Cardiac fibroblast (primary cell): ENCODE measurements around the gene TMPRSS11D.

Experiments
- DNase-seq, 2 donors: peaks; one replicate each; pipeline versions ENCODE4 v3.0.0 to v3.0.0-alpha.2; 2010; ENCODE audit warnings: low read depth in 2 of 2
- H3K4me3 ChIP-seq, 2 donors: replicated peaks in 1 of 2; 1 replicate in 1 of 2; 2 replicates in 1 of 2; pipeline ENCODE4 v1.5.1; 2011; ENCODE audit warnings: low read depth in 2 of 2, low read length in 2 of 2, mild to moderate bottlenecking in 2 of 2, moderate library complexity in 1 of 2
- CTCF ChIP-seq: IDR thresholded peaks from one replicate; pipeline ENCODE4 v1.5.1; 2011; ENCODE audit warnings: low read depth, mild to moderate bottlenecking, low read length, inconsistent platforms

Gene TMPRSS11D

GRCh38 chr4:67853336-67853735 lies 30.5 kb downstream of the TMPRSS11D start:
- no peak for TF ChIP-seq CTCF
- DNase-seq: no peak
- H3K4me3 ChIP-seq: no peak overlapping the region

GRCh38 chr4:67820903-67821302 lies 62.9 kb downstream of the TMPRSS11D start:
- no peak for TF ChIP-seq CTCF
- DNase-seq: no peak
- no peak overlapping the region for H3K4me3 ChIP-seq

- TF ChIP-seq CTCF: no peak
- H3K4me3 ChIP-seq: no peak overlapping the region
- DNase-seq: no peak
Measured at GRCh38 chr4:67810011-67810410, 73.8 kb downstream of the TMPRSS11D start.

- TF ChIP-seq CTCF: no peak
- no peak overlapping the region for H3K4me3 ChIP-seq
- no peak for DNase-seq
Measured at GRCh38 chr4:67809502-67809901, 74.3 kb downstream of the TMPRSS11D start.

GRCh38 chr4:67796810-67797209 lies 87.0 kb downstream of the TMPRSS11D start:
- TF ChIP-seq CTCF: no peak
- no peak for DNase-seq
- H3K4me3 ChIP-seq: no peak overlapping the region

- no peak for DNase-seq
- H3K4me3 ChIP-seq: no peak overlapping the region
- no peak for TF ChIP-seq CTCF
Measured at GRCh38 chr4:67790721-67791120, 93.1 kb downstream of the TMPRSS11D start.

- no peak for TF ChIP-seq CTCF
- DNase-seq: no peak
- H3K4me3 ChIP-seq: no peak overlapping the region
Measured at GRCh38 chr4:67787311-67787710, 96.5 kb downstream of the TMPRSS11D start.
